Posterior vena cava (tissue), 2 donors: ENCODE measurements around the gene CCDC57. TPM values are rescaled to one million over a fixed set of nuclear protein-coding genes. Genes with fewer than 3 reads are reported as not detected.

ENCODE experiments used
- DNase-seq: peaks from one replicate; pipeline ENCODE4 v3.0.0-alpha.2; 2020; ENCODE audit warnings: low spot score
- intact Hi-C, 2 donors: fragments of 100-400 bp; cut with DNase I; formaldehyde crosslinking; loops; one replicate each; pipeline versions ENCODE4 v1.14.1 to v1.14.2; 2022 to 2023
- total RNA-seq, 2 donors: library from RNA; stranded (reverse); fragmentation: NEBNext Ultra II Directional; extraction: Animal tissue kit (Norgen Biotek cat#: 25700); gene quantifications; one replicate each; pipeline ENCODE4 v1.2.1, GENCODE V29; 2021
- donor health status: DM: yes; HTN: yes; CAD: no.
- donor health status: DM: yes; HTN: yes; CAD: no.

The CCDC57 gene
- total RNA-seq, 2 donors from 2014 or later, result 20.3 to 28.5 TPM

GRCh38 chr17:82092995-82093751 is 119.5 kb downstream of the CCDC57 start:
- no peak for DNase-seq
- intact Hi-C loops, result no loop called here

- intact Hi-C loops, result no loop called here
- DNase-seq, result no peak
These were observed 120.0 kb downstream of the CCDC57 start for GRCh38 chr17:82092628-82092994.

DNA sequence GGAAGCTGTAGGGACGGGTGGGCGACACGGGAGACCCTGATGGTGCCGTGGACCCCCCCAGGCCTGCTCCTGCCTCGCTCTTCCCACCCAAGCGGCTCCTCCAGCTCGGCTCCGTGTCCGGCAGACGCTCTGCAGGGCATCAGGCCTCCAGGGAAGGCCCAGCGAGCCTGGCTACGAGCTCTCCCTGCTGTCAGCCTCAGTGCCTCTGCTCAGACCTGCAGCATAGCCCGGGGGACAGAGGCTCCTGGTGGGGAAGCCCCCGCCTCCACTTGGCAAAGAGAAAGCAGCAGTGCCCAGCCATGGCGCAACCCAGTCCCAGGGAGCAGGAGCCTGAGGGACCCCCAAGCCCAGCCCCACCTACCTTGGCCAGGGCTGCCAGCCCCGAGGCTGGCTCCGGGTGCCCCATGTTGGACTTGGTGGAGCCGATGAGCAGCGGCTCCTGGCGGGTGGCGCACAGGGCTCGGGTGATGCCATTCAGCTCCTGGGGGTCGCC is 120.5 kb downstream of the CCDC57 start:
- intact Hi-C loops, result no loop called here
- no peak for DNase-seq

GRCh38 chr17:82091264-82092066 is 121.2 kb downstream of the CCDC57 start:
- intact Hi-C loops, result no loop called here

DNA sequence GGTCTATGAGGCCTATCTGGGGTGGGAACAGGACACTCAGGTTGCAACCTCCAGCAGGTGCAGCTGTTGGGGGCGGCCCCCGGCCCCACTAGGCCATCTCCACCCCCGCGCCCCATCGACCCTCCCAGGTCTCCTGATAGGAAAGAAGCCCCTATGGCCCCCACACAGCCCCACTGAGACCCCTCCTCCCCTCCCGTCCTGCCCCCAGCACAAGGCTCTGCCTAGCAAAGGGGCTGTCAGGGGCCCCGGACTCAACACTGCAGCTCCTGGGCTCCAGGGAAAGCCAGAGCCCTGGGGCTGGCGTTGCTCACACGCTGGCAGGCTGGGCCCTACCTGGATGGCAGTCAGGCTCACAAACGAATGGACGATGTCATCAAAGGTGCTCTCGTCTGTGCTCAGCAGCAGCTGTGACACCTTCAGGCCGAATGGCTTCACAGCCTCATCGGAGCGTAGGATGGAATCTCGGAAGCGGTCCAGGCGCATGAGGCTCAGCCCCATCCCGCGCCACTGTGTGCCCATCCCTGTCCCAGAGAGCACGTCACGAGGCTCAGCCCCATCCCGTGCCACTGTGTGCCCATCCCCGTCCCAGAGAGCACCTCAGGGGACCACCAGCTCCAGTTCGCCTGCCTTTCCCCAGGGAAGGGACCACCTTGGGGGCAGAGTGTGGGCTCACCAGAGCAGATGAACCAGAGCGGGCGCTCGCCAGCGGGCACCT is 121.9 kb downstream of the CCDC57 start:
- DNase-seq, result no peak
- intact Hi-C loops, result no loop called here

More at GRCh38 chr17:82091264-82092066, 121.2 kb downstream of the CCDC57 start:
- DNase-seq, result no peak

- intact Hi-C loops, result no loop called here
- DNase-seq, result no peak
These were observed 122.7 kb downstream of the CCDC57 start for GRCh38 chr17:82089723-82090548.

DNA sequence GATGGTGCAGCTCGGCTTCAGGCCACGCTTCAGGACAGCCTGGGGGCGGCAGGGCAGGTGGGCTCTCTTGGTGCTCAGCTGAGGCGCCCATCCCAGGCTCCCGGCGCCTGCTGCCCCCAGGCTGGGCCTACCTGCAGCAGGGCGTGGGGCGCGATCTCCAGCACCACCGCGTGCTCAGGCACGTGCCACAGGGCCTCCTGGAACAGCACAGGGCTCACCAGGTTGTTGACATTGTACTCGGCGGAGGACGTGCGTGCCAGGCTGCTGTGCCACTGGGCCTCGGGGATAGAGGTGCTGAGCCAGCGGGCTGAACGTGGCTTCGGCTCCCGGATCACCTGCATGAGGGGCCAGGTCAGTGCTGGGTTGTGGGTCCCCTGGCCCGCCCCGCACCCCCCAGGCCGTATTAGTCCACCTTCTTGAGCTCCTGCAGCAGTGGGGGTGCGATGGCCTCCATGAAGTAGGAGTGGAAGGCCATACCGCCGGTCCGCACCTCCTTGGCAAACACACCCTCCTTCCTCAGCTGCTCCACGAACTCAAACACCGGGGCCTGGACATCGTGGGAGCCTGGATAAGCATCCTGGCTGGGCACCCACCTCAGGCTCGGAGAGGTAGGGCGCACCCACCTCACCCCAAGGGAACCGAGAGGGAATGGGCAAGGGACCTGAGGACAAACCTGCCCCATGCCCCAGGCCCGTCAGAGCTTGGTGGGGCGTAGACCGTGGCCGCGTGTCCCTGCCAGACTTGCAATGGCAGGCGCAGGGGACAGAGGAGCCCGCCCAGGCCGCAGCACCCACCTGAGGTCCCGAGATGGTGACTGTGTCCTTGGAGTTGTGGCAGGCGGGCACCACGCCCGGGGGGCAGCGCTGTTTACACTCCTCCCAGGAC is 123.6 kb downstream of the CCDC57 start:
- no peak for DNase-seq
- intact Hi-C loops, result no loop called here

- no peak for DNase-seq
- intact Hi-C loops, result loop anchor here in 1 of 2 donors (2.0 kb wide), 1 partner anchor 41 kb away; no protein-coding TSS in a partner anchor
These were observed 124.4 kb downstream of the CCDC57 start for GRCh38 chr17:82087961-82088837.

- intact Hi-C loops, result loop anchor here in 1 of 2 donors (2.0 kb wide), 1 partner anchor 42 kb away; no protein-coding TSS in a partner anchor
- DNase-seq, result no peak
These were observed 125.4 kb downstream of the CCDC57 start for GRCh38 chr17:82086941-82087906.

GRCh38 chr17:82085931-82086764 is 126.5 kb downstream of the CCDC57 start:
- intact Hi-C loops, result loop anchor here in 1 of 2 donors (2.0 kb wide), 1 partner anchor 43 kb away; no protein-coding TSS in a partner anchor
- no peak for DNase-seq

GRCh38 chr17:82085031-82085861 is 127.4 kb downstream of the CCDC57 start:
- intact Hi-C loops, result no loop called here

GRCh38 chr17:82084373-82085030 is 128.1 kb downstream of the CCDC57 start:
- intact Hi-C loops, result no loop called here
- no peak for DNase-seq

More at GRCh38 chr17:82085031-82085861, 127.4 kb downstream of the CCDC57 start:
- DNase-seq, result no peak

DNA sequence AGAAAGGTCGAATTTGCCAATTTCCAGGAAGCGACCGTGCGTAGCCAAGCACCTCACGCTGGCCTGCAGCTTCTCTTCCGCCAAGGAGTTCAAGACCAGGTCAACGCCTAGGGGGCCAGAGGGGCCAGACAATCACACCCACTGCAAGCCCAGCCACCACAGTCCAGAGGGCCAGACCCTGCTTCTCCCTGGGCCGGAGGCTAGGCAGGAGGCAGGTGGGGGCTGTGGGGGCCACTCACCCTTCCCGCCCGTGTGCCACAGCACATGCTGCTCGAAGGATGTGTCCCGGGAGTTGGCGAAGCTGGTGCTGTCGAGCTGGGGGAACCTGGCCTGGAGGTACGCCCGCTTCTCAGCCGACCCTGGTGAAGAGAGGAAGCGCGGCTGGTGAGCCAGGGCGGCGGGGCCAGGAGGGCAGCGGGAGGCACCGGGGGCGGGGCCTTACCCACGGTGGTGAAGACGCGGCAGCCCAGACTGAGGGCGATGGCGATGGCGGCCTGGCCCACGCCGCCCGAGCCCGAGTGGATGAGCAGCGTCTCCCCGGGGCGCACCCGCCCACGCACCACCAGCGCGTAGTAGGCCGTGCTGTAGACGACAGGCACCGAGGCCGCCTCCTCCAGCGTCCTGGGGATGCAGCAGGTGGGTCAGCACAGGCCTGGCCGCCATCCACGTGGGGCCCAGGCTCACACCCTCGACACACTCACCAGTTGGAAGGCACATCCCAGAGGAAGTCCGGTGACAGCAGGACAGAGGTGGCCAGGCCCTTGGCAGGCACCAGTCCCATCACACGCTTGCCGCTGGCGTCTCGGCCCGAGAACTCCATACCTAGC is 128.9 kb downstream of the CCDC57 start:
- no peak for DNase-seq
- intact Hi-C loops, result no loop called here
